Upper lobe of right lung (tissue), 1 donor: Measurements from ENCODE around the gene SWSAP1. TPM values are rescaled to one million over a fixed set of nuclear protein-coding genes. Genes with fewer than 3 reads are reported as not detected.
"Not testable (repeated sequence)": the region's sequence is repeated elsewhere in the genome, so short reads cannot be mapped to it uniquely, and the experiment has no call there.

ENCODE experiments used
- ATAC-seq: fragments of 200-7000 bp; cut with Tn5 transposase; one replicate; pipeline ENCODE4 v1.9.1; 2020; ENCODE audit warnings: mild to moderate bottlenecking, moderate library complexity
- DNase-seq: peaks from one replicate; pipeline ENCODE4 v3.0.0-alpha.2; 2020
- H3K27ac ChIP-seq: fragments of 200-600 bp; one replicate; pipeline ENCODE4 v1.8.0; 2022
- H3K27me3 ChIP-seq: fragments of 200-600 bp; one replicate; pipeline ENCODE4 v1.8.0; 2022; ENCODE audit warnings: mild to moderate bottlenecking
- H3K36me3 ChIP-seq: fragments of 200-600 bp; one replicate; pipeline ENCODE4 v1.8.0; 2022
- H3K4me1 ChIP-seq: fragments of 200-600 bp; one replicate; pipeline ENCODE4 v1.8.0; 2022
- H3K4me3 ChIP-seq: fragments of 200-600 bp; one replicate; pipeline ENCODE4 v1.8.0; 2022; ENCODE audit warnings: mild to moderate bottlenecking
- H3K9me3 ChIP-seq: fragments of 200-600 bp; one replicate; pipeline ENCODE4 v1.8.0; 2022
- intact Hi-C: fragments of 100-400 bp; cut with DNase I; formaldehyde crosslinking; loops from one replicate; pipeline ENCODE4 v1.11.0; 2022
- total RNA-seq: library from RNA; stranded (reverse); fragmentation: NEBNext Ultra II Directional; extraction: Animal tissue kit (Norgen Biotek cat#: 25700); gene quantifications from one replicate; pipeline ENCODE4 v1.2.1, GENCODE V29; 2021
- TF ChIP-seq, protein P1 (sequence below): fragments of 200-600 bp; IDR thresholded peaks from one replicate; pipeline ENCODE4 v1.8.0; 2022; ENCODE audit warnings: antibody characterized with exemption
- donor health status: DM: no; HTN: yes; CAD: no; lungs with severe emphysema.

The SWSAP1 gene
- total RNA-seq, 1 donor from 2014 or later: 3.2 TPM

DNA sequence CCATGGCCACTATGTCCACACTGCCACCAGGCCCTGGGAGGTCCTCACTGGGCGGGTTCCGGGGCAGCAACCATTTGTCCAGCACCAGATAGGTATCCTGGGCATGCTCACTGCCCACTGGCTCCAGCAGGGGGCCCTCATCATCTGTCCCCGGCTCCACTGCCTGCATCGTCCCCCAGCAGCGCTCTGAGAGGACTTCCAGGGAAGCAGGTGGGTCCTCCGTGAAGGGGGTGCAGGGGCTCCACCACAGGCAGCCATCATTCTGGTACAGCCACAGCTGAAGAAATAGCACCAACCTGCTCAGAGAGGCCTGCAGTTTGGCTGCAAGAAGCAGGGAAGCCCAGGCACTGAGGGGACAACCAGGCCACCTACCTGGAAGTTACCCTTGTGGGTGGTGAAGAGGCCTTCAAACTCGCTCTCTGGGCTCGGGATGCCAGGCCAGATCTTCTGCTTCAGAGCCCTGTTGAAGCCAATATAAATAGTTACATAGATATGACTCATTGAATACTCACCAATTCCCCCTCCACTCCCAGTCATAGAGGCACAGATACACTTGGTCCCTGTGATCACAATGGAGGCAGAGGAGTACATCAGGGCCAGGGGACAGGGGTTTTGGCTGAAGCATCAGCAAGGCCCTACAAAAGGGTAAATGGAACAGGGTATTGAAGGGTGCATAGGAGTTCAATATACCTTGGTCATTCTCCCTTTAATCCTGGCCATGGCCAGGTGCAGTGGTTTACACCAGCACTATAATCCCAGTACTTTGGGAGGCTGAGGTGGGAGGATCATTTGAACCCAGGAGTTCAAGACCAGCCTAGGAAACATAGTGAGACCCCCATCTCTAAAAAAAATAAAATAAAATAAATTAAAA, 4.1 kb downstream of the SWSAP1 start:
- no peak for DNase-seq
- H3K36me3 ChIP-seq: no peaks in the 10 kb centered on the region
- H3K27me3 ChIP-seq: no peaks in the 10 kb centered on the region
- H3K4me1 ChIP-seq: peaks cover 56% of the 10 kb centered on the region
- H3K4me3 ChIP-seq: no peak overlapping the region
- no peak overlapping the region for H3K27ac ChIP-seq
- H3K9me3 ChIP-seq: no peaks in the 10 kb centered on the region
- no peak for ATAC-seq
- TF ChIP-seq, protein P1, sequence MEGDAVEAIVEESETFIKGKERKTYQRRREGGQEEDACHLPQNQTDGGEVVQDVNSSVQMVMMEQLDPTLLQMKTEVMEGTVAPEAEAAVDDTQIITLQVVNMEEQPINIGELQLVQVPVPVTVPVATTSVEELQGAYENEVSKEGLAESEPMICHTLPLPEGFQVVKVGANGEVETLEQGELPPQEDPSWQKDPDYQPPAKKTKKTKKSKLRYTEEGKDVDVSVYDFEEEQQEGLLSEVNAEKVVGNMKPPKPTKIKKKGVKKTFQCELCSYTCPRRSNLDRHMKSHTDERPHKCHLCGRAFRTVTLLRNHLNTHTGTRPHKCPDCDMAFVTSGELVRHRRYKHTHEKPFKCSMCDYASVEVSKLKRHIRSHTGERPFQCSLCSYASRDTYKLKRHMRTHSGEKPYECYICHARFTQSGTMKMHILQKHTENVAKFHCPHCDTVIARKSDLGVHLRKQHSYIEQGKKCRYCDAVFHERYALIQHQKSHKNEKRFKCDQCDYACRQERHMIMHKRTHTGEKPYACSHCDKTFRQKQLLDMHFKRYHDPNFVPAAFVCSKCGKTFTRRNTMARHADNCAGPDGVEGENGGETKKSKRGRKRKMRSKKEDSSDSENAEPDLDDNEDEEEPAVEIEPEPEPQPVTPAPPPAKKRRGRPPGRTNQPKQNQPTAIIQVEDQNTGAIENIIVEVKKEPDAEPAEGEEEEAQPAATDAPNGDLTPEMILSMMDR: peak; percentile 56
- intact Hi-C loops: no loop called here

DNA sequence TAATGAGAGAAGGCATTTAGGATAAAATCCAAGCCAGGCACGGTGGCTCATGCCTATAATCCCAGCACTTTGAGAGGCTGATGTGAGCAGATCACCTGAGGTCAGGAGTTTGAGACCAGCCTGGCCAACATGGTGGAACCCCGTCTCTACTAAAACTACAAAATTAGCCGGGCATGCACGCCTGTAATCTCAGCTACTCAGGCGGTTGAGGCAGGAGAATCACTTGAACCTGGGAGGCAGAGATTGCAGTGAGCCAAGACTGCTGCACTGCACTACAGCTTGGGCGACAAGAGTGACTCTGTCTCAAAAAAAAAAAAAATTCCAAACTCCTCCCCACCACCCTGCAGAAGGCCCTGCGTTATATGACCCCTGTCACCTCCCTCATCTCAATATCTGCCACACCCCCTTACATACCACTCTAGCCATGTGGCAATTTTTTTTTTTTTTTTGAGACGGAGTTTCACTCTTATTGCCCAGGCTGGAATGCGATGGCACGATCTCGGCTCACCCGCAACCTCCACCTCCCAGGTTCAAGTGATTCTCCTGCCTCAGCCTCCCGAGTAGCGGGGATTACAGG, 4.9 kb downstream of the SWSAP1 start:
- ATAC-seq, intact Hi-C loops, H3K27me3 ChIP-seq, H3K4me3 ChIP-seq, H3K36me3 ChIP-seq, H3K27ac ChIP-seq, DNase-seq, H3K9me3 ChIP-seq: not testable (repeated sequence)
- H3K4me1 ChIP-seq: peaks cover 57% of the 10 kb centered on the region

DNA sequence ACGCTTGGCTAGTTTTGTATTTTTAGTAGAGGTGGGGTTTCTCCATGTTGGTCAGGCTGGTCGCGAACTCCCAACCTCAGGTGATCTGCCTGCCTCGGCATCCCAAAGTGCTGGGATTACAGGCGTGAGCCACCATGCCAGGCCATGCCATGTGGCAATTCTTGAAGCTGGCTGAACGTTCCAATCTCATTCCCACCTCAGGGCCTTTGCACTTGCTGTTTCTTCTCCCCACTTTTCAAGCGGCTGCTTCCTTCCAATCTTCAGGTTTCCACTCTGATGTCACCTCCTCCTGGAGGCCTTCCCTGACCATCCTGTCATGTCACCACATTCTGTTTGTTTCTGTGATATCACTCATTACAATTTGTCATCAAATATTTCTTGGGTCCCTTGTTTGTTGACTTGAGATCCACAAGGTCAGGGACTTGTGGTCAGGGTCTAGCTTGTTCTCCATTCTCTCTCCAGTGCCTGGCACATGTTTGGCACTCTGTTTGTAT, 5.4 kb downstream of the SWSAP1 start:
- Histone ChIP-seq H3K9me3 (no peaks in the 10 kb centered on the region), H3K4me3 (peak overlapping the region; percentile 67), H3K27me3 (no peaks in the 10 kb centered on the region), H3K36me3 (no peaks in the 10 kb centered on the region), H3K4me1 (peaks cover 58% of the 10 kb centered on the region), H3K27ac (no peak overlapping the region)
- ATAC-seq: no peak
- TF ChIP-seq, protein P1: no peak
- intact Hi-C loops: no loop called here
- DNase-seq: no peak

DNA sequence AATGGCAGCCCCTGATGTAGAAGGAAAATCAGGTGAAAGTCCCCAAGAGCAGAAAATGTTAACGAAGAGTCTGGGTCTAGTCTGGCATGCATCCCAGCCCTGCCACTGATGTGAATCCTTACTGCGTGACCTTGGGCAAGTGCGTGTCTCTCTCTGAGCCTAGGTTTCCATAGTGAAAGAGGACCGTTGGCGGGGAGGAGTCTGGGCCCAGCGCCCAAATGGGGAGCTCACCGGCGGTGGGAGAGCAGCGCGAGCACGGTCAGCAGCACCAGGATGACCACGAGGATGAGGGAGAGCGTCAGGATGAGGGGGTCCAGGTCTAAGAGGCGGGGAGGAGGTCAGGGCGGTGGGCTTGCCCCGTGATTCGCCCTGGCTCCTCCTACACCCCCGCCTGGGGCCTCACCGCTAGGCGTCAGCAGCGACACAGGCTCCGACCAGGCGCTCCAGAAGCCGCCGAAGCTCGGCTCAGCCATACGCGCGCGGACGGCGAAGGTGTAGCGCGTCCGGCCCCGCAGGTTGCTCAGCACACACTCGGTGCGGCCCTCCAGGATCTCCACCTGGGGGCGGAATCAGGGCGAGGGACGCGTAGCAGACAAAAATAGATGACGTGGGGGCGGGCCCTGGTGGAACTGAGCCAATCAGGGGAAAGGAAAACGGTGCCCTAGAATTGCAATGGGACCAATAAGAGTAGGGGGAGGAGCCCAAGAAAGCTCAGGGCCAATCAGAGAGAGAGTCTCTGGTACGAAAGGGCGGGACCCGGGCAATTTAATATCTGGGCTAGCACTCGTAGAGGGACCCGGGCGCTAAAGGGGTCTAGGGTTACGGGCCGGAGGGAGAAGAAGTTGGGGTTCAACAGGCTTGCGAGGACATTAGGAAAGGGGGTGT, 6.4 kb downstream of the SWSAP1 start:
- peak overlapping the region; percentile 89 for H3K27ac ChIP-seq
- DNase-seq (peak; percentile 95), ATAC-seq (peak; percentile 90)
- intact Hi-C loops: no loop called here
- H3K4me1 ChIP-seq: peaks cover 52% of the 10 kb centered on the region
- H3K9me3 ChIP-seq: no peaks in the 10 kb centered on the region
- no peaks in the 10 kb centered on the region for H3K27me3 ChIP-seq
- peak overlapping the region; percentile 67 for H3K4me3 ChIP-seq
- no peaks in the 10 kb centered on the region for H3K36me3 ChIP-seq
- TF ChIP-seq, protein P1: peak; percentile 80

DNA sequence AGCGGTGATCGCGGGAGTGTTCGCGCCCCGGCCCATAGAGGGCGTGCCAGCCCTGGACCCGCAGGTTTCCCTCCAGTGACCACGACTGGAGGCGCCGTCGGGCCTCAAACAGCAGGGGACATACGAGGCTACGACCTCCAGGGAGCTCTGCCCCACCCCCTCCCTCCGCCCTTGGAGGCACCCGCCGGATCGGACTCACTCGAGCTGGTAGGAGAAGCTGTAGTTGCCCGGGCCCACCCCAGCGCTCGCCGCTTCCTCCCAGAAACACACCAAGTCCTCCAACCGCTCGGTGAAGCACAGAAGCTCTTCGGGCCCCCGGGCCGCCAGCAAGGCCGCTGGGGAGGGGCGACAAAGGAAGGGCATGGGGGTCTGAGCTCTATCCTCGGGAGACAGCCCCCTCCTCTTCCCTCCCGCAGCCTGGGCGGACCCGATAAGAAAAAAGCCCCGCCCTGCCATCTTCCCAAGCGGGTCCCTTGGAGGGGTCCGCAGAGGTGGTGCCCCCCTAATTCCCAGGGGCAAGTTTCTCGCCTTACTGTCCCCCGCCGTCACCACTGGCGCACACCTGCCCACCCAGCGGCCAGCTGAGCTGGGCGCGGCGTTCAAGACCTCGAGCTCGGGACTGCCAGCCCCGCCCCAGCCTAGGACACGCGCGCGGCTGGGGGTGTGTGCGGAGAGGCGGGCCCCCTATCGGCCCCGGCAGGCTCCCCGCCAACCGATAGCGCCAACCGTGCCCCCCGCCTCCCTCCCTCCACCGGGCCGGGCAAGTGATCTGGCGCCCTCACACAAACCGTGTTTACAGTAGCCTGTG, 8.6 kb downstream of the SWSAP1 start:
- ATAC-seq (peak; percentile 47), DNase-seq (peak; percentile 85)
- TF ChIP-seq, protein P1: peak; percentile 70
- H3K9me3 ChIP-seq: no peaks in the 10 kb centered on the region
- intact Hi-C loops: no loop called here
- no peaks in the 10 kb centered on the region for H3K27me3 ChIP-seq
- no peaks in the 10 kb centered on the region for H3K36me3 ChIP-seq
- H3K4me3 ChIP-seq: peak overlapping the region; percentile 57
- peaks cover 39% of the 10 kb centered on the region for H3K4me1 ChIP-seq
- no peak overlapping the region for H3K27ac ChIP-seq
